Measurements from ENCODE around the gene CTR9. TPM values are rescaled to one million over a fixed set of nuclear protein-coding genes. Genes with fewer than 3 reads are reported as not detected.

The CTR9 gene
- total RNA-seq, 2 donors from 2014 or later, result 25.1 to 25.4 TPM

DNA sequence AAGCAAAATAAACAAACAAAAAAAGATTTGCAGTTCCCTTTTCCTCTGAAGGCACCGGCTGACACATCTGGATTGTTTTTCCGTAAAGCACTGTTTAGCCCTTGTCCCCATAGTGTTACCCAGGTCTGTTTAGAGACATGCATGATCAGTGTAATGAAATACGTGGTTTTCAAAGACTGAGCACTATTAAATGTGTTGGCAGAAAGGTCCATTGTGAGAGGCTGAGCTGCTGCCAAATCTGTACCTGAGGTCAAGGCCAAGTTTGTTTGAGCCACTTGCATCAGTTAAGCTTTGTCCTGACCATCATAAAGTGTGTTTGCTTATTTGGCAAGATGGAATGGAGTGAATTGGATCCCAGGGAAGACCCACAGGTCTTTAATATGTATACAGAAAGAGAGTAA, 26.3 kb downstream of the CTR9 start:
- no peak for DNase-seq (ENCODE audit: low spot score)
- intact Hi-C loops (cut with DNase I), result no loop called here

DNA sequence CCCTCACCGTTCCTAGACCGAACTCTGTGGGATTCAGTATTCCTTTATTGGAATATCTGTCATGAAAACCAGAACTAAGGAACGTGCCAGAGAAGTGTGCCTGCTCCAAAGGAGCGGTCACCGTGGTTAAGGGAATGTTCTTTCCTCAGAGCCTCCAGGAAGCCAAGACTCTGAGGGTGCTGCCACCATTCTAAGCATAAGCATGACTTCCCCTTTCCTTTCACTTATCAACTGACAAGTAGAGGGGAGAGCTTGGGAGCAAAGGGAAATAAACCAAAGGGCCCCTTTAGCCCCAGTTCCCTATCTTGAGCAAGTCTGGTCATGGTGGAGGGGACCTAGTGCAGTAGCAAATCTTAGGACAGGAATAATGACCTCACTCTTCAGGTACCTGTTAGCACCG, 26.8 kb downstream of the CTR9 start:
- intact Hi-C loops (cut with DNase I), result no loop called here
- DNase-seq (ENCODE audit: low spot score), result no peak

DNA sequence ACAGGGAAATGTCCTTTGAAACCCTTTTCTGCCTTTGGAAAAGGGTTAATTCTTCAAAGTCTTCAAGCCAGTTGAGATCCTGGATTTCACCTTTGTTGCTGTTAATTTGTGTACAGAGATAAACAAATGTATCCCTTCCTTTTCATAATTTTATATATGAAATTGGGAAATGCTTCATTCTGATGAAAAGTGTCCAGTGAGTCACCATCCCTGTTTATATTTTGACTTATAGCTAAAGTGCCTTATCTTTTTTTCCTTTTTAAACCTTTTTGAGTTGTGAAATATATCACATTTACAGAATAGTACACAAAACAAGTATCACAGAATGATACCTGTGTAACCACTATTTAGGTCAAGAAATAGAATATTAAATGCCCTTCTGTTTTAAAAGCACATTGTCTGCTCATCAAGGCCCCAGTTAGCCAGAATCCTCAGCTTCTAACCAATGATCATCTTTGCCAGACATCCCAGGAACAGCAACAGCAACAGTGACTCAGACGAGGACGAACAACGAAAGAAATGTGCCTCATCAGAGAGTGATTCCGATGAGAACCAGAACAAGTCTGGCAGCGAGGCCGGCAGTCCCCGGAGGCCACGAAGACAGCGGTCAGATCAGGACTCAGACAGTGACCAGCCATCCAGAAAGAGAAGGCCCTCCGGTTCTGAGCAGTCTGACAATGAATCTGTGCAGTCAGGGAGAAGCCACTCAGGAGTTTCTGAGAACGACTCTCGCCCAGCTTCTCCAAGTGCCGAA, 27.3 kb downstream of the CTR9 start:
- DNase-seq (ENCODE audit: low spot score), result peak; percentile 94
- intact Hi-C loops (cut with DNase I), result no loop called here

DNA sequence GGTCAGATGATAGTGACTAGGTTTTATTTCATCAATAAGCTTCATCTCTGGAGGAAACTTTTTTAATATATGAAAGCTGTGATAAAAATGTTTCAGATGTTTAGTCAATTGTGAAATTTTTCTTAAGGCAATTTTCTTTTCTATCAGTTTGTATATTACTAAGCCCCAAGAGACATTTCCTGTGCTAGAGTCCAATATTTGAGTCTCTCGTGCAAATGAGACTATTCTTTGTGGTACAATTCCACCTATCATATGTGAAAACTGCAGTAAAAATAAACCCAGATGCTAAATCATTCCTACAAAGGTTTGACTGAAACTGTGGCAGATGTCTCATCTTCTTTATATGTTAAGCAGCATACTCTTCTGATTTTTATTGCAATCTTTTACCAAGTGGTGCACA, 28.0 kb downstream of the CTR9 start:
- no peak for DNase-seq (ENCODE audit: low spot score)
- intact Hi-C loops (cut with DNase I), result no loop called here

DNA sequence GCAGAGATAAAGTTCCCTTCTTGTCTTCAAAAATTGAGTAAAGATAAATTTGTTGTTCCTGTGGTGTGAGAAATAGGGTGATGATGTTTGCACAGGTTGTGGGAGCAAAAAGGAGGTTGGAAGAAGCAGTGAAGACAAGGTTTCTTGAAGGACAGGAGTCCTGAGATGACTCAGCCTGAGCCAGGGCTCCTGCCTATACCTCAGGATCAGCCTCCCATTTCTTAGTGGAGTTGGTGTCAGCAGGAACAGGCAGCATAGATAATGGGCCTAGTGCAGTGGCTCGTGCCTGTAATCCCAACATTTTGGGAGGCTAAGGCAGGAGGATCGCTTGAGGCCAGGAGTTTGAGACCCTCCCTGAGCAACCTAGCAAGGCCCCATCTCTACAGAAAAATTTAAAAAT, 29.0 kb downstream of the CTR9 start:
- intact Hi-C loops (cut with DNase I), result no loop called here
- DNase-seq (ENCODE audit: low spot score), result no peak

DNA sequence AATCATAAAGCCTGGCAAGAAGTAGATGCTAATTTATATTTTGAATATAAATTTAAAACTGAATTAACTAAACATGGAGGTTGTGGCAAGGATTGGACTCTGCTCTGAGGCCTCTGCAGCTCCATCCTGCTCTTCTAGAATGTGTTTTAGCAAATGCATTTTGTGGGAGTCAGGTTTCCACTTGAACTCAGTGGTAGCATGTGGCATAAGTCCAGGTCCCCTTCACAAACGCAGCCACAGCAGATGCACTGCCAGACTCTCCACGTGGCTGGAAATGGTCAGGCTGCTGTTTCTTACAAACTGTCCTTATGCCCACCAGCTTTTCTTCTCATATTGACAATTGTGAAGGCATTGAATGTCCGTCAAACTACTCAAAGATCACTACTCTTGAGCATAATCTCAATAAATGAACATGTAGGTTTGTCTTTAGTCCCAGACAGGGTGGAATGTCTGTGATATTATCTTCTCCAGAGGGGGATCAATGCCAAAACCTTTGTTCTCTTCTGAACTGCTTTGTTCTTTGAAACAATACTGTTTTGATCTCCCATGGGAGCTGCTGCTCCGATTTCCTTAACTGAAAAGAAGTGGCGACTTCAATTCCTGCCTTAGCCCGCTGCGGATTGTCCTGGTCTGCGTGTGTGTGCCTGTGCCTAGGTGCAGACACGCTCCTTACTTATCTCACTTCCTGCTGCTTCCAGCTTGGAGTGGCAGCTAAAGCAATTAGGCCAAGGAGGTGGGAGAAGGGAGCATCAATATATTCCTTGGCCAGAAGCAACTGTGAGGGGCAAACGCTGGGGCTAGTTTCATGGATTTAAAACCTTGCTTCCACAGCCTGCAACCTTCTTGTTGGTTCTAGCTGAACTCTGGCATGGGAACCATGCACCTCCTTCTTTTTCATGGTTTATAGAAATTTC, 33.4 kb downstream of the CTR9 start:
- intact Hi-C loops (cut with DNase I), result no loop called here
- DNase-seq (ENCODE audit: low spot score), result no peak

DNA sequence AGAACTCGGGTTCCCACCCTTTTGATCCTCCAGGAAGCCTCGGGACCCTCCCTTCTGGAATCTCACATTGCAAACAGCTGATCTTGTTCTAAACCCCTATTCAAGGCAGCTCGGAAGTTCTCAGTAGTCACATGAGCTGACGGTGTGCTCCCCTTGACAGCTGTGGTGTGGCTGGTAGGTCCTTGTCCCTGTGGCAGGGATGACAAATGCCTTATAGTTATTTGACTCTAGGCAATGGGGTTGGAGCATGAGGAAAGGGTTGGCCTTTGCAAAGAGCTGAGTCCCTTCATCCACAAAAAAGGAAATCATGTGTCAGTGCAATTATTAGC, 34.1 kb downstream of the CTR9 start:
- no peak for DNase-seq (ENCODE audit: low spot score)
- intact Hi-C loops (cut with DNase I), result no loop called here

DNA sequence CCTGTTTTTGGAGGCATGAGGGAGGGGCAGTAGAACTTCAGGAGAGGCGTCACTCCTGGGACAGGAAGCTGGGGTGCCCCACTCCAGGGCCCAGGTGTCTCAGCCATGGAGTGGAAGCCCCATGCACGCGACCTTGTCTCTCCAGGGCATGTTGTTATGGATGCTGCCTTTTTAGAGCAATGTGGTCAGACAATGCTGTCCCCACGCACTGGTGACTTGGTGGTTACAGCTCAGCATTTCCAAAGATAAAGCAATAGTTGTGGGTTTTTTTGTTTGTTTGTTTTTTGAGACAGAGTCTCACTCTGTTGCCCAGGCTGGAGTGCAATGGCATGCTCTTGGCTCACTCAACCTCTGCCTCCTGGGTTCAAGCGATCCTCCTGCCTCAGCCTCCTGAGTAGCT, 35.4 kb downstream of the CTR9 start:
- DNase-seq (ENCODE audit: low spot score), result no peak
- intact Hi-C loops (cut with DNase I), result no loop called here

DNA sequence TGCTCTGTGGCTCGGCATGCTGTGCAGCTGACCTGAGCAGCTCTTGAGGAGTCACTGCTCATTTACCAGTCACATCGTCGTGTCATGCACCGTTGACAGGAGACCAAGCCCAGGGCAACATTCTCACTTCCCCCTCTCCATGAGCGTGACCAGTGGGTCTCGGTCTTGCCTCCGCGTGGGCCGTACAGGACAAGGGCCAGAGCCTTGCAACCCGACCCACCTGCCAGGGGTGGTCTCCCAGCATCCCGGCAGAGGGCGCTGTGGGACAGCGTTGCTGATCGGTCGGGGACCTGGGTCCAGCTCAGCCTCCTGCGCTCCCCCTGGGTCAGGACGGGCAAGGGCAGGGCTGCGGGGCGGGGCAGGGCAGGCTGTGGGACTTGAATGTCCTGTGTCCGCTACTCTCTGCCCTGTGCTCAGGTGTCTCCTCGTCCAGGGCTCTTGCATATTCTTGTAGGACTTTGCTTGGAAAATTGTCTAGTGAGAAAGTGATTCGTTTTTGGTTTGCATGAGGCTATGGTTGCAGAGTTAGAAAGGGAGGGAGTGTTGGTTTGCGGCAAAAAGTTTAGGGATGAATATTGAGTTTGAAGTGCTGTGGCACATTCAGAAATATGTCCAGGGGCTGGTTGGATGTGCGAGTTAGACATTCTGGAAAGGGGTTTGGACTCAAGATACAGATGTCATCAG, 41.5 kb downstream of the CTR9 start:
- DNase-seq (ENCODE audit: low spot score), result peak; percentile 97
- intact Hi-C loops (cut with DNase I), result loop anchor here (5.0 to 10.0 kb wide), 4 partner anchors 215 to 995 kb away; no protein-coding TSS in a partner anchor

DNA sequence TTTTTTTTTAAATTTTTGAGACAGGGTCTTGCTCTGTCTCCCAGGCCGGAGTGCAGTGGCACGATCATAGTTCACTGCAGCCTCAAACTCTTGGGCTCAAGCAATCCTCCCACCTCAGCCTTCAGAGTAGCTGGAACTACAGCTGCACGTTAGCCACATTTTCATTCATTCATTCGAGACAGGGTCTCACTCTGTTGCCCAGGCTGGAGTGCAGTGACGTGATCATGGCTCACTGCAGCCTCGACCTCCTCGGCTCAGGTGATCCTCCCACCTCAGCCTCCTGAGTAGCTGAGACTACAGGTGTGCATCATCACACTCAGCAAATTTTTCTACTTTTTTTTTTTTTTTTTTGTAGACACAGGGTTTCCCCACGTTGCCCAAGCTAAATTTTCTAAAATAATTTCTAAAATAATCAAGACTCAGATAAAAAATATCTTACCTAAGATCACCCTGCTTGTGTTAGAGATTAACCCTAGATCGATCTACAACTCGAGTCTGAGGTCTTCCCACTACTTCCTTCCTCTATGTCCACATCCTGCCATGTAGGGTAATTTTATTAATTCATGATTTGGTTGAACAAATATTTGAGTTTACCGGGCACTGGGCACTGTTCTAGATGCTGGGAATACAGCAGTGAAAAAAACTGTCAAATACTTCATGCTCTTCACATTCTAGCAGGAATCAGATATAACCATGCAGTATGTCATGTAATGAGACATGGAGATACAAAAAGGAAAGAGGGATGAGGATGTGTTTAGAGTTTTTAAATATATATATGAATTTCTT, 42.6 kb downstream of the CTR9 start:
- intact Hi-C loops (cut with DNase I), result loop anchor here (5.0 to 10.0 kb wide), 4 partner anchors 214 to 994 kb away; no protein-coding TSS in a partner anchor
- DNase-seq (ENCODE audit: low spot score), result no peak

DNA sequence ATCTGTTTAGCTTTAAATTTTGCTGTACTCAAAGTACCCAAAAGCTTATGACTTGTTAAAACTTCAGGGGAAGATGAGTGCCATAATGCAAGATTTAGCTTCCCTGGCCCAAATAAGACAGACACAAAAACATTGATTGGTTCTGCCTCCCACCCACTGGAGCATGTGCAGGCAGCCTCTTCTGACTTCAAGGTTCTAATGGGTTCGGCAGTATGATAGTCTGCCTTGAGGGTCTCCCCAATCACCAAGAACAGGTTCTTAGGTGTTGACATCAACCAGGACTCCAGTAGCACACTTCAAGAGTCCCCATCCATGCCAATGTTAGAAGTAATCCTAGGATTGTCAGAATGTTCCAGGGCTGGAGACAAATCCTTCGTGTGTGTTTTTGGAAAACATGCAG, 45.1 kb downstream of the CTR9 start:
- intact Hi-C loops (cut with DNase I), result loop anchor here in 1 of 2 donors (10.0 kb wide), 1 partner anchor 219 kb away; no protein-coding TSS in a partner anchor
- no peak for DNase-seq (ENCODE audit: low spot score)

DNA sequence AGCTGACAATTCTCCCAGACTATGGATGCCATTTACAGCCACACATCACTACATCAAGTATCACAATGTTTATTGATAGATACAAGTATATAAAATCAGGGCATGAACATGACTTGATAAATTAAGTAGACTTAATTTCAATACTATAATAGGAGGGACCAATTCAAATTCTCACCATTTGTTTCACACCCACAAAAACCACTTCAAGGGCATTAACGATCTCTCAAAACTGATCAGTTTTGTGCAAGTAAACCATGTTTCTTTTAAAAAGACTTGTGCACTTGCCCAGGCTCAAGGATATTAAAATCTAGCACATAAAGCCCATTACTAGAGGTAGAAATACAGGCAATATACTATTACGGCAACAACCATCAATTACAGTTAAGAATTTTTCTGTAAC, 46.0 kb downstream of the CTR9 start:
- no peak for DNase-seq (ENCODE audit: low spot score)
- intact Hi-C loops (cut with DNase I), result loop anchor here in 1 of 2 donors (10.0 kb wide), 1 partner anchor 218 kb away; no protein-coding TSS in a partner anchor

DNA sequence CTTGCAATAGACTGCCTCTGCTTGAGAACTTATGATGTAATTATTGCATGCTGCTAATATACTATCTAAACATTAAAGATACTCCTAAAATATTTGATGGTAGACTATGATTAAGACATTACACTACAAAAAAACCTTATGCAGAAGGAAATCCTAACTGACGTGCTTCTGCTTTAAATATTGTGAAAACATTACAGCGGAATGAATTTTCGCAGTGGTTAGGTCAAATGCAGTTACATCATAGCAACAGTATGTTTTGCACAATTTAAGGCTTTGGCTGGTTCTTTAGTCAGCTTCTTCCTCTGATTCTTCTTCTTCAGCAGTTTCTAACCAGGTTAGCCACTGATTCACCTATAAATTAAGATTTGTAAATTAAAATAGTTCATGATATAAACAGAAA, 46.5 kb downstream of the CTR9 start:
- intact Hi-C loops (cut with DNase I), result loop anchor here in 1 of 2 donors (10.0 kb wide), 1 partner anchor 217 kb away; no protein-coding TSS in a partner anchor
- DNase-seq (ENCODE audit: low spot score), result no peak

DNA sequence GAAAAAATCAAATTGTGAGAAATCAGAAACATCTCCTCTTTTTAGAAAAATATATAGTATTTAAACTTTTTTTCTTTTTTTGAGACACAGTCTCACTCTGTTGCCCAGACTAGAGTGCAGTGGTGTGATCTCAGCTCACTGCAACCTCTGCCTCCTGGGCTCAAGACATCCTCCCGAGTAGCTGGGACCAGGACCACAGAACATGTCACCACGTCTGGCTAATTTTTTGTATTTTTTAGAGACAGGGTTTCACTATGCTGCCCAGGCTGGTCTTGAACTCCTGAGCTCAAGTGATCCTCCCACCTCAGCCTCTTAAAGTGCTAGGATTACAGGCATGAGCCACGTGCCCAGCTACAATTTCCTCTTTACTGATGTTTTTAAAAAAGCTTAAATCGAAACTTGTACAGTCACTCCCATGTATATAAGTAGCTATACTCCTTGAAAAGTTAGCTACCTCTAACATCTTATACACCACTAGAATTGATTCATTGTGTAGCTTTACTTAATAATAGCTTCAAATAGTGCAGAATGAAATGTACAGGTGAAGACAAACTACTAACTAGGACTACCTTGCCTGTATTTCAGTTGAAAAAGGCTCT, 47.4 kb downstream of the CTR9 start:
- DNase-seq (ENCODE audit: low spot score), result no peak
- intact Hi-C loops (cut with DNase I), result loop anchor here in 1 of 2 donors (10.0 kb wide), 1 partner anchor 216 kb away; no protein-coding TSS in a partner anchor

DNA sequence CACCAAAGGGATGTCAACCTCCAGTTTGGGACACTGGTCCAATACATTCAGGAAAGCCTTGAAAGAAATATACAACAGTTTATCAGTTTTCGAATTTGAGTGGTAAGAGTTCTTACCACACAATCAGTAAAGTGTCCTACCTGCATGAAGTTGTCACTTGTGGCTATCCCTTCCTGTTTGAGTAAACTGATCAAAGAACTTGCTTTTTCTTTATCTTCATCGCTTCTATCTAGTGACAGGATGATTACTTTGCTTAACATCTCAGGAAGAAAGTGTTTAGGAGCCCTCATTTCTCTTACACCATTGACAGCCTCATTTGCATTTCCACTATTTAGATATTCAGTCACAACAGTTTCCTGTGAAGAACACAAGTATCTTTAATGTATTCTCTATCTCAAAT, 49.2 kb downstream of the CTR9 start:
- intact Hi-C loops (cut with DNase I), result no loop called here

DNA sequence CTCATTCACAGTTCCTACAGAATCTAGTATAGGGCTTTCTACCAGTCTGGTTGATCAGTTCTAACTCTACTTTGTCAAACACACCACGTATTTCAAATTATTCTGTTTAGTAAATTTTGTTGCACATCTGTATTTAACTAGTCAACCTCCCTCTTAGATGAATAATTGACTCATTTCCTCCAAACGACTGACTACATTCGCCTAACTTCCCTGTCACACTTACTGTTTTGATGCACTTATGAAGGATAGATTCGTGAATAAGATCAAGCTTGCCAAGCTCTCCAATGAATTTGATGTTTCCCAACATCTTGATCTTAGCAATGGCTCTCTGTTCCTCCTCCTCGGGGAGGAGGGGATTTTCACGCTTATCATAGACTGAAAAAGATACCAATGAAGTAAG, 52.6 kb downstream of the CTR9 start:
- intact Hi-C loops (cut with DNase I), result no loop called here
- DNase-seq (ENCODE audit: low spot score), result no peak

More for the DNA sequence above, 49.2 kb downstream of the CTR9 start:
- no peak for DNase-seq (ENCODE audit: low spot score)

DNA sequence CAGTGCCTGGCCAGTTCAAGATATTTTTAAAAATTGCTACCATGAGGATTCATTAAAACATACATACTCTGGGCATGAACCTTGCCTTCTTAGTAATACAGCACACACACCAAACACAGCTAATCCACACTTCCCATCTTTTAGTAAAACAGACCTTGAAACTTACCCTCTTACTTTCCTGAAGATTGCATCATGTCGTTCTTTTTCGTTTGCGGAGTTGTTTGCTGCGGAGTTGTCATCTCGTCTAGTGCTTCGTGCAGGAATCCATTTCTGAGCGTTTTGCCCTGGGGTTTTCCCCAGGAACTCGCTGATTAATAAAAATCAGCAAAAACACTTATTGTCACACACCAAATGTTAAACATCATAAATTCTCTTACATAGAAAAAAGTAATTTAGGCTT, 54.7 kb downstream of the CTR9 start:
- no peak for DNase-seq (ENCODE audit: low spot score)
- intact Hi-C loops (cut with DNase I), result loop anchor here in 1 of 2 donors (5.0 kb wide), 2 partner anchors 52 to 127 kb away; partner anchors contain the start of gene ZBED5

DNA sequence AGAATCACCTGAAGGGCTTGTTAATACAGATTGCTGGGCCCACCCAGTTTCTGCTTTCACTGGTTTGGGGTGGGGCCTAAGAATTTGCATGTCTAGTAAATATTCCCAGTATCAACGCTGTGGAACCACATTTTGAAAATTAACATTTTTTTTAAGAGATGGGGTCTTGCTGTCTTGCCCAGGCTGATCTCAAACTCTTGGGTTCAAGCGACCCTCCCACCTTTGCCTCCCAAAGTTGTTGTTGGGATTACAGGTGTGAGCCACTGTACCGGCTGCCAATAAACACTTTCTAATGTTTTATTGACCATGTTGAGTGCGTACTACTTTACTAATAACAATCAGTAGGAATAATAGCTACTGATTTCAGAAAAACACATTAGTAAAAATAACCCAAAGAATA, 55.2 kb downstream of the CTR9 start:
- intact Hi-C loops (cut with DNase I), result loop anchor here in 1 of 2 donors (5.0 kb wide), 2 partner anchors 51 to 126 kb away; partner anchors contain the start of gene ZBED5
- no peak for DNase-seq (ENCODE audit: low spot score)

Data from posterior vena cava (tissue), 2 donors.